Adrenal gland (tissue), 5 donors: ENCODE data around the gene TAF6.

Source experiments
- CTCF ChIP-seq, 6 experiments: fragments of 450-650 bp in 4 of 6; fragments of 200-600 bp in 2 of 6; sonication (generic) in 1 of 6; IDR thresholded peaks; 1 replicate in 5 of 6; 2 replicates in 1 of 6; pipeline versions ENCODE4 v1.5.1 to v1.8.0; 2016 to 2021; ENCODE audit warnings: antibody characterized with exemption in 6 of 6, mild to moderate bottlenecking in 2 of 6, moderate library complexity in 1 of 6
- POLR2A ChIP-seq, 2 donors: fragments of 450-650 bp; IDR thresholded peaks; one replicate each; pipeline ENCODE4 v1.6.1; 2017; ENCODE audit warnings: antibody characterized with exemption in 2 of 2, mild to moderate bottlenecking in 2 of 2, moderate library complexity in 1 of 2
- donor health status: DM: no; HTN: no; CAD: no.

GRCh38 chr7:100065452-100066186 lies 53.5 kb downstream of the TAF6 start:
- TF ChIP-seq CTCF (IDR thresholded peaks at IDR 0.05) (no peak), POLR2A (IDR thresholded peaks at IDR 0.05) (no peak)
